DOHH2 (cell line): ENCODE measurements around the gene ZBED1.
"Not testable (repeated sequence)": the region's sequence is repeated elsewhere in the genome, so short reads cannot be mapped to it uniquely, and the experiment has no call there.

Source experiments
- H3F3A ChIP-seq: fragments of 200-600 bp; sonication (generic), shearing (Covaris generic); 2 replicates; pipeline ENCODE4 v1.6.0; 2016; ENCODE audit warnings: antibody characterized with exemption, mild to moderate bottlenecking; ENCODE audit not compliant: control insufficient read depth, insufficient read depth
- H3K27ac ChIP-seq: fragments of 200-600 bp; sonication (generic); 2 replicates; pipeline ENCODE4 v1.5.1; 2014; ENCODE audit warnings: low read depth, mild to moderate bottlenecking, low read length, moderate library complexity
- H3K27me3 ChIP-seq: fragments of 200-600 bp; sonication (generic); 2 replicates; pipeline ENCODE4 v1.6.1; 2014; ENCODE audit warnings: mild to moderate bottlenecking, low read length, mixed read lengths; ENCODE audit not compliant: control insufficient read depth
- H3K36me3 ChIP-seq: fragments of 200-600 bp; sonication (generic); 2 replicates; pipeline ENCODE4 v1.6.1; 2014; ENCODE audit warnings: mild to moderate bottlenecking, low read length, moderate library complexity, mixed read lengths; ENCODE audit not compliant: control insufficient read depth
- H3K4me1 ChIP-seq: fragments of 200-600 bp; sonication (generic); 2 replicates; pipeline ENCODE4 v1.6.1; 2014; ENCODE audit warnings: mild to moderate bottlenecking, low read length, mixed read lengths; ENCODE audit not compliant: control insufficient read depth
- H3K4me2 ChIP-seq: fragments of 200-600 bp; sonication (generic); 2 replicates; pipeline ENCODE4 v1.6.0; 2014; ENCODE audit warnings: mild to moderate bottlenecking, low read length, moderate library complexity
- H3K4me3 ChIP-seq: fragments of 200-600 bp; sonication (generic); 2 replicates; pipeline ENCODE4 v1.5.1; 2014; ENCODE audit warnings: mild to moderate bottlenecking, low read length, mixed read lengths
- H3K79me2 ChIP-seq: fragments of 200-600 bp; sonication (generic); 2 replicates; pipeline ENCODE4 v1.6.1; 2014; ENCODE audit warnings: mild to moderate bottlenecking, low read length, mixed read lengths; ENCODE audit not compliant: control insufficient read depth
- H3K9me2 ChIP-seq: fragments of 200-600 bp; sonication (generic); replicated peaks from 2 replicates; pipeline ENCODE4 v1.6.1; 2014; ENCODE audit warnings: mild to moderate bottlenecking, low read length, mixed read lengths; ENCODE audit not compliant: control insufficient read depth
- H3K9me3 ChIP-seq: fragments of 200-600 bp; sonication (generic); 2 replicates; pipeline ENCODE4 v1.6.1; 2014; ENCODE audit warnings: antibody characterized with exemption, low read length, mixed read lengths; ENCODE audit not compliant: control insufficient read depth, insufficient read depth
- H4K20me1 ChIP-seq: fragments of 200-600 bp; sonication (generic); 2 replicates; pipeline ENCODE4 v1.6.0; 2014; ENCODE audit warnings: low read depth, mild to moderate bottlenecking, antibody characterized with exemption, low read length, moderate library complexity; ENCODE audit not compliant: control insufficient read depth, insufficient read depth
- CTCF ChIP-seq: fragments of 200-600 bp; sonication (generic); IDR thresholded peaks from one replicate; pipeline ENCODE4 v1.5.1; 2014; ENCODE audit warnings: antibody characterized with exemption, mild to moderate bottlenecking, low read depth, low read length; ENCODE audit not compliant: poor library complexity, severe bottlenecking
- EZH2phosphoT487 ChIP-seq: fragments of 200-600 bp; sonication (generic); IDR thresholded peaks from 2 replicates; pipeline ENCODE4 v1.6.1; 2017; ENCODE audit warnings: borderline replicate concordance, mild to moderate bottlenecking, antibody characterized with exemption, low read length, moderate library complexity, mixed read lengths

ZBED1 gene

GRCh38 chrX:2507196-2507595, 6.4 kb upstream of the ZBED1 start:
- H3K4me2 ChIP-seq, result no peak overlapping the region
- no peaks in the 10 kb centered on the region for H3K79me2 ChIP-seq
- no peak overlapping the region for H3K4me3 ChIP-seq
- H3F3A ChIP-seq, result peaks cover 7% of the 10 kb centered on the region; the same call in 1 of the 2 replicates
- TF ChIP-seq CTCF (no peak), EZH2phosphoT487 (no peak)
- no peaks in the 10 kb centered on the region for H3K36me3 ChIP-seq
- no peaks in the 10 kb centered on the region for H3K27me3 ChIP-seq
- no peaks in the 10 kb centered on the region for H3K9me2 ChIP-seq
- no peaks in the 10 kb centered on the region for H4K20me1 ChIP-seq
- H3K4me1 ChIP-seq, result peaks cover 16% of the 10 kb centered on the region
- H3K9me3 ChIP-seq, result no peaks in the 10 kb centered on the region
- H3K27ac ChIP-seq, result no peak overlapping the region

GRCh38 chrX:2505341-2505740, 4.6 kb upstream of the ZBED1 start:
- not testable (repeated sequence) for H3K79me2 ChIP-seq, H3F3A ChIP-seq, H3K4me3 ChIP-seq, H3K27ac ChIP-seq, H3K9me2 ChIP-seq, H3K9me3 ChIP-seq, H3K4me2 ChIP-seq, H3K27me3 ChIP-seq, H4K20me1 ChIP-seq, H3K36me3 ChIP-seq
- peaks cover 20% of the 10 kb centered on the region for H3K4me1 ChIP-seq

GRCh38 chrX:2504706-2505332, 4.0 kb upstream of the ZBED1 start:
- Histone ChIP-seq H3K27ac (no peak overlapping the region), H3K36me3 (no peaks in the 10 kb centered on the region; the same call in 1 of the 2 replicates), H3K27me3 (no peaks in the 10 kb centered on the region), H3K4me1 (peaks cover 16% of the 10 kb centered on the region), H3K9me3 (no peaks in the 10 kb centered on the region), H3K9me2 (no peaks in the 10 kb centered on the region), H3K4me2 (no peak overlapping the region), H3K79me2 (peaks cover 6% of the 10 kb centered on the region), H3K4me3 (no peak overlapping the region), H3F3A (peaks cover 8% of the 10 kb centered on the region; the same call in 1 of the 2 replicates), H4K20me1 (no peaks in the 10 kb centered on the region)
- TF ChIP-seq EZH2phosphoT487 (no peak), CTCF (no peak)

- Histone ChIP-seq H3K36me3 (peaks cover 10% of the 10 kb centered on the region), H3K9me2 (no peaks in the 10 kb centered on the region), H3K9me3 (no peaks in the 10 kb centered on the region), H3K4me3 (no peak overlapping the region), H3K79me2 (peaks cover 16% of the 10 kb centered on the region), H3K27ac (no peak overlapping the region), H4K20me1 (no peaks in the 10 kb centered on the region), H3F3A (peaks cover 14% of the 10 kb centered on the region), H3K4me1 (peaks cover 16% of the 10 kb centered on the region), H3K27me3 (no peaks in the 10 kb centered on the region), H3K4me2 (no peak overlapping the region)
- no peak for TF ChIP-seq EZH2phosphoT487
- no peak for TF ChIP-seq CTCF
These were observed 3.1 kb upstream of the ZBED1 start for GRCh38 chrX:2503591-2504500.
